HUDEP-2 (cell line): ENCODE data around the gene NOP10.
A peak's percentile ranks its signal among the peaks of the same experiment; 100 is the strongest.

Source experiments
- DNase-seq, 76 experiments: peaks; one replicate each; lab custom pipeline; 2025; ENCODE audit not compliant: unreplicated experiment in 76 of 76; lab: John Stamatoyannopoulos, UW

NOP10 gene

GRCh38 chr15:34334672-34335071, 8.3 kb downstream of the NOP10 start:
- peak in 5 of 76 experiments; percentile 8 to 39 (median 19) for DNase-seq

GRCh38 chr15:34332553-34333120, 10.3 kb downstream of the NOP10 start:
- DNase-seq, result peak in 2 of 76 experiments; percentile 10 to 13

- DNase-seq, result peak in 35 of 76 experiments; percentile 25 to 89 (median 59)
Measured at GRCh38 chr15:34331809-34332208, 11.1 kb downstream of the NOP10 start.

GRCh38 chr15:34330279-34330678, 12.7 kb downstream of the NOP10 start:
- no peak for DNase-seq

- DNase-seq, result peak in 1 of 76 experiments; percentile 17
Measured at GRCh38 chr15:34329006-34329405, 13.9 kb downstream of the NOP10 start.

GRCh38 chr15:34327906-34328305, 15.0 kb downstream of the NOP10 start:
- no peak for DNase-seq

GRCh38 chr15:34325368-34325767, 17.6 kb downstream of the NOP10 start:
- no peak for DNase-seq

GRCh38 chr15:34324933-34325332, 18.0 kb downstream of the NOP10 start:
- DNase-seq, result no peak

GRCh38 chr15:34323217-34323616, 19.7 kb downstream of the NOP10 start:
- DNase-seq, result no peak

GRCh38 chr15:34318277-34319079, 24.5 kb downstream of the NOP10 start:
- peak in 38 of 76 experiments; percentile 13 to 63 (median 30) for DNase-seq

- peak in 2 of 76 experiments; percentile 9 to 17 for DNase-seq
Measured at GRCh38 chr15:34314491-34315490, 28.1 kb downstream of the NOP10 start.

GRCh38 chr15:34311563-34311962, 31.4 kb downstream of the NOP10 start:
- peak in 8 of 76 experiments; percentile 7 to 62 (median 32) for DNase-seq

GRCh38 chr15:34304613-34305012, 38.3 kb downstream of the NOP10 start:
- no peak for DNase-seq

GRCh38 chr15:34301058-34301457, 41.9 kb downstream of the NOP10 start:
- DNase-seq, result no peak

- DNase-seq, result no peak
Measured at GRCh38 chr15:34297059-34297458, 45.9 kb downstream of the NOP10 start.

GRCh38 chr15:34292621-34293020, 50.3 kb downstream of the NOP10 start:
- DNase-seq, result no peak
